LoVo (cell line): ENCODE results near the gene DIS3L2.
"Not testable (repeated sequence)": the region's sequence is repeated elsewhere in the genome, so short reads cannot be mapped to it uniquely, and the experiment has no call there.

Experiments
- DNase-seq: peaks from one replicate; pipeline ENCODE4 v3.0.0-alpha.2; 2016; ENCODE audit warnings: low spot score

The DIS3L2 gene

DNA sequence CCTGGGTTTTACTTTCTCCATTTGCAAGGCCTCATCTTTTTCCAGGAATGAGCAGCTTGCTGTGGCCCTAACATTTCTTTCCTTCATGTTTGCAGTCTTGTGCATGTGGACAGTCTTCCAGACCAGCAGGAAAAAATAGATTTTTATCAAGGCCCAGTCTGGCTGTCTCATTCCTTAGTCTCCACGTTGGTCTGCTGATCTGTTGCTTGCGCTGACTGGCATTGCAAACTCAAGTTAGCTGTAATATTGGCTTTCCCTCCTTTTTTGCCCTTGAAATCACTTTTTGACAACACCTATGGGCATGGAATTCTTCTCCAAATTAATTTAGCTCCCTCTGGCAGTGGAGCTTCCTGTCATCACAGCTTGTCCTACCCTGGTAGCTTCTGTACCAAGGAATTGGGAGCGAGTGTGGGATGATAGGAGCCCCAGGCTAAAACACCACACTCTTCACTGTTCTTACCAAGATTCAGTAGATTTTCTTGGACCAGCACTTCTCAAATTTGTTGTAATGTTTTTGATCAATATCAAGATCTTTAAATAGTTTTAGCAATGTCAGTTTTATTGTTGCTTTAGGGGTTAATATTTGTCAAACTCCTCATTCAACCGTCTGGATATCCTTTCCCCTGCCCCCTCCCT lies 48.2 kb downstream of the DIS3L2 start:
- DNase-seq: no peak

DNA sequence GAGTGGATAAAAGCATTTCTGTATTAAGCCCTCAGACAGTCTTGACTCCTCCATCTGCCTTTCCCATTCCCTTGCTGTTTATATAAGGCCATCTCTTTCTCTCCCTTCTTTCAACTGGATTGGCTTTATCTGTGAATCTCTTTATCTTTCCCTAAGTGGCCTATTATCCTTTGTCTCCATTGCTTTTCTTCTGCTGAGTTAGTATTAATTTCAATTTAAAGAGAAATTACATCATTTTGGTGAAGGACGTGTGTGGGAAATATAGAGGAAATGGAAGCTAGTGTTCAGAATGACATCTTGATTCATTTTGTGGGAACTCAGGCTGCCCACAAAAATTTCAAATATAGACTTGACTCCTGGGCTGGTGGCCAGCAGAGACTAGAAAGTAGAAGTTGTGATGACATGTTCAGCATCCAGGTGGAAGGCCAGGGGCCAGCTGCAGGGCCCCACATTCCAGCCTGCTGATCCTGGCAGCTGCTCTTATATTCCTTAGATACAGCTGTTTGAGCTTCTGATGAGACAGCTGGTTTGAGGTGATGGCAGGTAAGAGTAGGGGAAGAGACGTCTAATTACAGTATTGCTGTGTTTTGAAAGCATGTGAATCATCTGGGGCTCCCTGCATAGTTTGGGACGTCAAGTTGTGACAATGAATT lies 52.3 kb downstream of the DIS3L2 start:
- peak; percentile 43 for DNase-seq

- DNase-seq: no peak
Measured at GRCh38 chr2:232014681-232015080, 53.2 kb downstream of the DIS3L2 start.

- DNase-seq: no peak
Measured at GRCh38 chr2:232018181-232018580, 56.7 kb downstream of the DIS3L2 start.

DNA sequence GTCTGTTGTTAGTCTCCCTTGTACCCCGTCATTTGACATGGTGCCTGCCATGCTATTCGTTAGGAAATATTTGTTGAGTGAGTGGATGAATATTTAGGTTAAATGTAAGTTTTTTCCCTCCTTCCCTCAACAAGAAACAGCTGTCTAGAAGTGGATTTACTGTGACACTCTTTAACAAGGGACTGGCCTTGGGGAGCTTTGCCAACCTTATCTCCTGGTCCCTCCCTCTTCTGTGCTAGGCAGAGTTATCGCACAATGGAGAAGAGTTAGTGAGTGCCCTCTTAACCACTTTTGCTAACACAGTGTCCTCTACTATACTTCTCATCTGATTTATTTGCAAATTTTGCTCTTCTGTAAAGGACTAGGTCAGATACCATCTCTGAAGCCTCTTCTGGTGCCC lies 61.2 kb downstream of the DIS3L2 start:
- DNase-seq: no peak

GRCh38 chr2:232023426-232023825 lies 61.9 kb downstream of the DIS3L2 start:
- DNase-seq: no peak

DNA sequence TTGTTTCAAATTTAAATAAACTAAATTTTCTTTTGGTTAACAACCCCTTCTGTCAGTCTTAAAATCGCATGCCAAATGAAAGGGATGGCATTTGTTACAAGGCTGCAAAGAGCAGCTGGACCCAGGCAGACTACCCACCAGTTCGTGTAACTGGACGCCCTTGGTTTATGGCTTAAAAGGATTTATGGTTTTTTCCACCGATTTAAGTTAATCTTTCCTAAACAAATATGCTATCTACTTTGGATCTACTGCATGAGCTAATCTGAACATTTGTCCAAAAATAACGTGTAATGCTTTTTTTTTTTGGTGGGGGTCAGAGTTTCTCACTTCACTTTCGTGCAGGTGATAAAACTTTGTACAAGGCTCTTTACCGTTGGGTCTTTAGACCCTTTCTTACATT lies 62.9 kb downstream of the DIS3L2 start:
- DNase-seq: no peak

- DNase-seq: no peak
Measured at GRCh38 chr2:232026910-232027309, 65.4 kb downstream of the DIS3L2 start.

DNA sequence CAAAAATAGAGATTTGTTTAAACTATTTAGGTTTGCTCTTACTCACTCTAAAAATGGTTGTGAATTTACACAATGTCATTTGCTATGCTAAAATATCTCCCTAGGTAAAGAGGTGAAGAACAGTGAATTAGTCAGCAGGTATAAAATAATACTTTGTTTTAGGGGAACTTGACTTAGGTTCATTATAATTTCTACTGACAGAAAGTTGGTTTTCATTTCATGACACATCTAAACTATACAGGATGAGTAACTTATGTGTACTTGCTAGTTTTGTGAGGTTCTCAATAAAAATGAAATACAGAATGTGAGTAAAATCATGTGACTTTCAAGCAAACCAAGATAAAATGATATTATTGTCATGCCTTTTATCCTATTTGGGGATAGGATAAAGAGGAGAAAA lies 66.0 kb downstream of the DIS3L2 start:
- no peak for DNase-seq

DNA sequence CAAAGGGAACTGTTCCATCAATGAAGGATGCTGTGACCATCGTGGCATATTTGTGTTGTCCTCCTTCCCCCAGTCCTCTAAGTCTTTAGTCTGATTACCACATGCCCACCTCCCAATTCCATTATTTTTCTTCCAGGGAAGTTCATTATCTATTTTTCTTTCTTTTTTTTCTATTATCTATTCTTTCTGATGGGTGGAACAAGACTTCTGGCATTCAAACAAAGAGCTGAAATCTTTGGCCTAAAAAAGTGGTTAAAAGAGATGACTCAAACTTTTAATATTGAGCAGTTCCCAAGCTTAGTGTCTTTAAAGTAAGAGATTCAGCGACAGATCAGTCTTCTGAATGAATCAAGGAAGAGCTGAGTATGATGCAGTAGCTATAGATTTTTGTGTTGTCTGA lies 66.6 kb downstream of the DIS3L2 start:
- DNase-seq: no peak

- no peak for DNase-seq
Measured at GRCh38 chr2:232028631-232029030, 67.1 kb downstream of the DIS3L2 start.

- no peak for DNase-seq
Measured at GRCh38 chr2:232029346-232029745, 67.8 kb downstream of the DIS3L2 start.

DNA sequence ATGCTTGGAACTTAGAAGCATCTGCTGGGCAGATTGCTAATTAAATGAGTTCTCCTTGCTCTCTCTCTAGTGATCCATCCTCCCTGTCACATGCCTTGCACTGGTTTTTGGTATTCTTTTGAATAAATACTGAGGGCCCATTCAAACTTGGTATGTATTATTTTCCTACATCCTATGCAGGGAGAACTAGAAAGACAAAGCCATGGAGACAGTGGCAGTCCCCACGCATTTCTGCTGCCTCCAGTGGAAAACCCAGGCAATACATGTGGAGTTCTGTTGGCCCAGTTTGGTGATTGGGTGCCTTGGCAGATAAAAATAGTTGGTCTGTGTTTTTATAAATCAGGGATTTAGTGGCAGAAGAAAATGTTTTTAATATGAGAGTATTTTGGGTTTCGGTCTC lies 68.7 kb downstream of the DIS3L2 start:
- no peak for DNase-seq

DNA sequence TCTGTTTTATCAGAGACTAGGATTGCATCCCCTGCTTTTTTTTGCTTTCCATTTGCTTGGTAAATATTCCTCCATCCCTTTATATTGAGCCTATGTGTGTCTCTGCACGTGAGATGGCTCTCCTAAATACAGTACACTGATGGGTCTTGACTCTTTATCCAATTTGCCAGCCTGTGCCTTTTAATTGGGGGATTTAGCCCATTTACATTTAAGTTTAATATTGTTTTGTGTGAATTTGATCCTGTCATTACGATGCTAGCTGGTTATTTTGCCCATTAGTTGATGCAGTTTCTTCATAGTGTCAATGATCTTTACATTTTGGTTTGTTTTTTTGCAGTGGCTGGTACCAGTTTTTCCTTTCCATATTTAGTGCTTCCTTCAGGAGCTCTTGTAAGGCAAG lies 73.8 kb downstream of the DIS3L2 start:
- not testable (repeated sequence) for DNase-seq

- DNase-seq: not testable (repeated sequence)
Measured at GRCh38 chr2:232036876-232037275, 75.4 kb downstream of the DIS3L2 start.

DNA sequence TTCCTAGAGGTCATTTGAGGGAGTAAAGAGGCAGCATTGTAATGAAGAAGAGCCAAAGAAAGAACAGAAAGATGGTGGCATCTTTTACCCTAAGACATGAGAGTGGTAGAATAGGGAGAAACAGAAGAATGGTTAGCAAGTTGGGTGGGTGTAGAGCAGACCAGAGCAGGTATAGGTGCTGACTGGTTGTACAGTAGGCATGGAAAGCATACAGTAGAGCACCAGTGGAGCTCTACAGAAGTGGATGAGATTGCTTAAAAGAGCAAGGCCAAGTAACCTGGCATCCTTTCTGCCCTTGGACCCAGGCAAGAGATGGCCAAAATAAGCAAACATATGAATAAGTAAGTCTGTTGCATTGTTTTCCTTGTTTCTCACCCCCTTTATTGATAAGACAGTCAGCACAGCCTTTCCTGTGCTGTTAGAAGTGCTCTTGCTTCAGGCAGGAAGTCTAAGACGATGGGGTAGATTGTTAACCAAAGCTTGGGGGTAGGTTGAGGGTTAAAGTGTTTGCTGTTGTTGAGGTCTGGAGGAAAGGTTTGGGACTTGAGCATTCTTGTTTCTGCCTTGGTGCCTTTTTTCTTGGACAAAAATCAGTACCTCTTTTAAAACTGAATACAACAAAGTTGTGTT lies 76.9 kb downstream of the DIS3L2 start:
- DNase-seq: no peak

DNA sequence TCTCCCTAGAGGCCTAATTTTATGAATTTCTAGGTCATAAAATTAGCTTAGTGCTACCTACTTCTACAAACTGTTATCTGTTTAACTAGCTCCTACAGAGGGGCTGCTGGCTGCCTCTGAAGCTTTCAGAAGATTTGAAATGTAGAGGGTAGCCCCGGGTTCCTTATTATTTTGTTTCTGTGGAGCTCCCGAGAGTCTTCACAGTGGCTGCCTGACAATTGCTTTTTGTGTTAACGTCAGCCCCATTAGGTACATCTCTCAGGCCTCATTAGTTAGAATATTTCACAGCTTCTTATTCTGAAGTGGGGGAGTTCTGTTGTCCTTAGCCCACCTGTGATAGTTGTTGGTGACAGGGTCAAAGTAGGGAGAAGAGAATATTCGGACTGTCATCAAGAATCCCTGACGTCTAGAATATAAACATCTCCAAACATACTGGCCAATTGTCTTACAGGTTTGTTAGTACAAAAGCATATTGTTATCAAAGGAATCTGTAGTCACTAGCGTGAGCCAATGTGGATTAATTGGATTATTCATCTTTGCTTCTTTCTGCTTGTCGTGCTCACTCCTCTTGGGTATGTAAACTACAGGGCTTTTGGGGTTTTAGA lies 77.5 kb downstream of the DIS3L2 start:
- no peak for DNase-seq

GRCh38 chr2:232042911-232043574 lies 81.5 kb downstream of the DIS3L2 start:
- DNase-seq: no peak

DNA sequence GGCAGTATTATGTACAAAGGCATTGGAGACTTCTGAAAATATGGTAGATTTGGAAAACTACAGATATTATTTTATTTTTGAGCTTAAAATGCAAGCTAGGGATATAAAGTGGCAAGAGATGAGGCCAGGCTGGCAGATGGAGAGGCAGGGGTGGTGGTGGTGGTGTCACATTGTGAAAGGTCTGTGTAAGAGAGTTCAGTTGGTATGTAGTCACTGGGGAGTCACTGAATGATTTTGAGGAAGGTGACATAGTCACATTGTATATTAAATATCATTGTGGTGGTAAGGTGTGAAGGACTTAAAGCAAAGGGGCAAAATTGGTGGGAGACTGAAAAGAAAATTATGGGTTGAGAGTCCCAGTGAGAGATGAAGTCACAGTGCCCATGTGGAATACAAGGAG lies 82.5 kb downstream of the DIS3L2 start:
- DNase-seq: no peak

- DNase-seq: no peak
Measured at GRCh38 chr2:232049350-232049749, 87.8 kb downstream of the DIS3L2 start.

DNA sequence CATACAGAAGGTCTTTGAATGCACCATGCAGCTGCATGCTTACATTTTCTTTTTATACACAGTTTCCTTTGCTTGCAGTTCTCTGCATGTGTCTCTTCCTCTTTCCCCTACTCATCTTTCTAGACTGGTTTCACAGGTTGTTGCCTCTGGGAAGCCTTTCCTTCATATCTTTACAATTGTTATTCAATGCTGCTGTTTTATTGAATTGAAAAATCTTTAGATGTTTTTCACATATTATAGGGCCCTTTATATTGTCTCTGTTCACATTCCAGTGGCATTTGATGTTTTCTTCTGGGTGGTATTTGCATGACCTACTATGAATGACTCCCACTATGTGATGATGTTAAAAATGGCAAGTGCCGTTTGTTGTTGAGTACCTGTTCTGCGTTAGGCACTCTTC lies 91.1 kb downstream of the DIS3L2 start:
- DNase-seq: no peak

DNA sequence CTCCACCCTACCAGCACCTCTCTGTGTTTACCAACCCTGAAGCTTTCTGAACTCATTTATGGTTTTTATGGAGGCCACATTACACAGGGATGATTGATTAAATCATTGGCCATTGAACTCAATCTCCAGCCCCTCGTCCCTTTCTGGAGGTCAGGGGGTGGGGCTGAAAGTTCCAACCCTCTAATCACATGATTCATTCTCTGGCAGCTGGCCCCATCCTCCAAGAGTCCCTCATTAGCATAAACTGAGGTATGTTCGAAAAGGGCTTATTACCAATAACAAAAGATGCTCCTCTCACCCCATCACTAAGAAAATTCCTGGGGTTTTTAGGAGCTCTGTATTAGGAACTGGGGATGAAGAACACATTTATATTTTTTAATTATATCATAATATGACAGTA lies 92.3 kb downstream of the DIS3L2 start:
- no peak for DNase-seq
